Osteocyte (in vitro differentiated cells): ENCODE measurements around the gene PSMB7. TPM values are rescaled to one million over a fixed set of nuclear protein-coding genes. Genes with fewer than 3 reads are reported as not detected.
"Not testable (repeated sequence)": the region's sequence is repeated elsewhere in the genome, so short reads cannot be mapped to it uniquely, and the experiment has no call there.

Experiments
- DNase-seq: peaks from one replicate; pipeline ENCODE4 v3.0.0; 2021; ENCODE audit warnings: mixed read lengths; ENCODE audit not compliant: unreplicated experiment; ENCODE audit errors: extremely low spot score
- H3K27ac Mint-ChIP-seq: one replicate; pipeline ENCODE4 v1.8.0; 2021; ENCODE audit warnings: mild to moderate bottlenecking, mixed read lengths; ENCODE audit not compliant: unreplicated experiment
- H3K27me3 Mint-ChIP-seq: one replicate; pipeline ENCODE4 v1.8.0; 2021; ENCODE audit warnings: mixed read lengths; ENCODE audit not compliant: unreplicated experiment
- H3K36me3 Mint-ChIP-seq: one replicate; pipeline ENCODE4 v1.8.0; 2021; ENCODE audit warnings: mixed read lengths; ENCODE audit not compliant: unreplicated experiment
- H3K4me1 Mint-ChIP-seq: one replicate; pipeline ENCODE4 v1.8.0; 2021; ENCODE audit warnings: mixed read lengths; ENCODE audit not compliant: unreplicated experiment
- H3K4me3 Mint-ChIP-seq: one replicate; pipeline ENCODE4 v1.8.0; 2021; ENCODE audit warnings: mild to moderate bottlenecking, moderate library complexity, mixed read lengths; ENCODE audit not compliant: unreplicated experiment
- H3K9me3 Mint-ChIP-seq: one replicate; pipeline ENCODE4 v1.8.0; 2021; ENCODE audit warnings: mixed read lengths; ENCODE audit not compliant: unreplicated experiment
- total RNA-seq: library from RNA; stranded (reverse); gene quantifications from 2 replicates; pipeline ENCODE4 v1.2.1, GENCODE V29; 2021
- TF ChIP-seq, protein P1 (sequence below): fragments of 200-600 bp; sonication (generic); IDR thresholded peaks from 2 replicates; pipeline ENCODE4 v1.5.0; 2021; ENCODE audit warnings: antibody characterized with exemption, mild to moderate bottlenecking, moderate library complexity

The PSMB7 gene
- total RNA-seq, 1 donor from 2014 or later = 140 TPM

GRCh38 chr9:124429530-124429867 lies 14.3 kb upstream of the PSMB7 start:
- Mint-ChIP-seq H3K9me3 (no peaks in the 10 kb centered on the region), H3K27me3 (peaks cover 29% of the 10 kb centered on the region), H3K27ac (no peak overlapping the region), H3K36me3 (no peaks in the 10 kb centered on the region), H3K4me3 (no peak overlapping the region), H3K4me1 (no peaks in the 10 kb centered on the region)
- DNase-seq = no peak
- TF ChIP-seq, protein P1, sequence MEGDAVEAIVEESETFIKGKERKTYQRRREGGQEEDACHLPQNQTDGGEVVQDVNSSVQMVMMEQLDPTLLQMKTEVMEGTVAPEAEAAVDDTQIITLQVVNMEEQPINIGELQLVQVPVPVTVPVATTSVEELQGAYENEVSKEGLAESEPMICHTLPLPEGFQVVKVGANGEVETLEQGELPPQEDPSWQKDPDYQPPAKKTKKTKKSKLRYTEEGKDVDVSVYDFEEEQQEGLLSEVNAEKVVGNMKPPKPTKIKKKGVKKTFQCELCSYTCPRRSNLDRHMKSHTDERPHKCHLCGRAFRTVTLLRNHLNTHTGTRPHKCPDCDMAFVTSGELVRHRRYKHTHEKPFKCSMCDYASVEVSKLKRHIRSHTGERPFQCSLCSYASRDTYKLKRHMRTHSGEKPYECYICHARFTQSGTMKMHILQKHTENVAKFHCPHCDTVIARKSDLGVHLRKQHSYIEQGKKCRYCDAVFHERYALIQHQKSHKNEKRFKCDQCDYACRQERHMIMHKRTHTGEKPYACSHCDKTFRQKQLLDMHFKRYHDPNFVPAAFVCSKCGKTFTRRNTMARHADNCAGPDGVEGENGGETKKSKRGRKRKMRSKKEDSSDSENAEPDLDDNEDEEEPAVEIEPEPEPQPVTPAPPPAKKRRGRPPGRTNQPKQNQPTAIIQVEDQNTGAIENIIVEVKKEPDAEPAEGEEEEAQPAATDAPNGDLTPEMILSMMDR = no peak

DNA sequence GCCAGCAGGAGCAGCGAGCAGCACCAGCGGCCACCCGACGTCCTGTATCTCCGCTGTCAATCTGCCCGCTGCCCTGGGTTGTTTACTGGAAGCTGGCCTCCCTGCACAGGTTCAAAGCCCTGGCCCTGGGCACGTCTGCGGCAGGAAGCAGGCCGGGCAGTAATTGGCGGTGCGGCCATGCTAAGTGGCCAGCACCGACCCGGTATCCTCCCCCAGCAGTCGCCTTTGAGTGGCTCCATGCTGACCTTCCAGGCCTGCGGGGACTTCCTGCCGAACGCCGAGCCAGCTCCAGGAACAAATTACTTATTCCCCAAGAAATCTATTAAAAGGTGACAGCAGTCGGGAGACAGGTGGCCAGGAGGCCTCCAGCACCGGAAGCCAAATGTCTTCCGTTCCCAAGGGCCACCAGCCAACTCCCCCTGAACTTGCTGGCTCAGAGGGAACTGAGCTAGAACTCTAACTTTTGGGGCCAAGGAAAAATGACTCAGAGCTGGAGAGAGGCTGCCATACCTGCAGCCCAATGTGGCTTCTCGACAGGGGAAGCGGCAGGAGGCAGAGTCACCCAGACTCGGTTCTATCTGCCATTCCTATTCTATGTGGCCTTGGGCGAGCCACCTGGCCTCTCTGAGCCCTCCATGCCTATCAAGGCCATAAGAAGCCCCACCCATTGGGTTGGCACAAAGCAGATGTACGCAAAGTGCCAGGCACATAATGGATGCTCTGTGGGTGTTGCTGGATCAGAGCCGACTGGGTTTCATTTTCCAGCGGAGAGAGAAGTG lies 13.7 kb upstream of the PSMB7 start:
- peaks cover 33% of the 10 kb centered on the region for H3K27me3 Mint-ChIP-seq
- H3K4me3 Mint-ChIP-seq = no peak overlapping the region
- no peaks in the 10 kb centered on the region for H3K4me1 Mint-ChIP-seq
- H3K27ac Mint-ChIP-seq = no peak overlapping the region
- no peaks in the 10 kb centered on the region for H3K9me3 Mint-ChIP-seq
- H3K36me3 Mint-ChIP-seq = no peaks in the 10 kb centered on the region
- no peak for DNase-seq
- TF ChIP-seq, protein P1 = no peak

DNA sequence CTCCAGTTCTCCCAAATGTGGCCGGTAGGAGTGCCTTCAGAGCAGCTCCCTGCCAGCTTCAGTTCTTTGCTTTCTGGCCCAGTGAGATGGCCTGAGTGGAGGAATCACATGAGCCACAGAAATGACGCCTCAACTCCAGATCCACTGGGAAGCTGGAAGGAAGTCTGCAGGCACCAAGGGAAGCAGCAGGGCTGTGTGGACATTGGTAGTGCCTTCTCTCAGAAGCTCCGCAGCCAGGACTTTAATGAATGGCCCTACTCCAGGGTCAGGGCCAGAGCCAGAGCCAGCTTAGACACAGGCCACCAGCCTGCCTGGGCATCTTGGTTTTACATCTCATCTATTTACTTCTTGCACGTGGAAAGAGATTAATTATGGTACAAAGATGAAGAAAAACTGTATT lies 12.0 kb upstream of the PSMB7 start:
- H3K4me3 Mint-ChIP-seq = no peak overlapping the region
- no peak overlapping the region for H3K27ac Mint-ChIP-seq
- H3K36me3 Mint-ChIP-seq = no peaks in the 10 kb centered on the region
- no peaks in the 10 kb centered on the region for H3K9me3 Mint-ChIP-seq
- DNase-seq = no peak
- peaks cover 29% of the 10 kb centered on the region for H3K27me3 Mint-ChIP-seq
- H3K4me1 Mint-ChIP-seq = no peaks in the 10 kb centered on the region
- TF ChIP-seq, protein P1 = no peak

DNA sequence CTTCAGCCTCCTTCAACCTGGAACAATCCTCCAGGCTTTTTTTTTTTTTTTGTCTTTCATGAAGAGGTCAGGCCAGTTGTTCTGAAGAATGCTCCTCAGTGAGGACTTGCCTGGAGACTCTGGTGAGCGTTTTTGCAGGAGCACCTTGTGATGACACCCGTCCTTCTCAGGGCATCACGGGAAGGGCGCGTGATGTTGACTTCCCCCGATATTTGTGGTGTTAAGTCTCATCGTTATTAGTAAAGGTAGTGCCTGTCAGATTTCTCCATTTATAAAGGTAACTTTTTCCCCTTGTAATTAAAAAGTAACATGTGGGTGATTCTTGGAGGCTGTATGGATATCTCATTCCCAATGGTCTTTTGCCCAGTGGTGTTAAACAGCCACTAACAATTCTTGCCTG lies 11.1 kb upstream of the PSMB7 start:
- DNase-seq = no peak
- H3K27ac Mint-ChIP-seq = no peak overlapping the region
- H3K36me3 Mint-ChIP-seq = no peaks in the 10 kb centered on the region

GRCh38 chr9:124425733-124426132 lies 10.5 kb upstream of the PSMB7 start:
- H3K27ac Mint-ChIP-seq, H3K4me3 Mint-ChIP-seq, DNase-seq, H3K36me3 Mint-ChIP-seq, H3K9me3 Mint-ChIP-seq, H3K4me1 Mint-ChIP-seq: not testable (repeated sequence)
- H3K27me3 Mint-ChIP-seq = peaks cover 31% of the 10 kb centered on the region

More for the DNA sequence above, 11.1 kb upstream of the PSMB7 start:
- H3K27me3 Mint-ChIP-seq = peaks cover 31% of the 10 kb centered on the region
- H3K4me3 Mint-ChIP-seq = no peak overlapping the region
- H3K4me1 Mint-ChIP-seq = no peaks in the 10 kb centered on the region
- TF ChIP-seq, protein P1 = no peak
- H3K9me3 Mint-ChIP-seq = no peaks in the 10 kb centered on the region
